Liver (tissue), 3 donors: Measurements from ENCODE around the gene BANP.

Experiments used
- CTCF ChIP-seq: fragments of 150-350 bp; IDR thresholded peaks from 2 replicates; pipeline ENCODE4 v1.5.1; 2017; ENCODE audit warnings: improper control_type of control experiment, low read depth, low read length; ENCODE audit not compliant: missing input control
- EGR1 ChIP-seq, 2 donors: IDR thresholded peaks; 2 replicates each; pipeline ENCODE4 v1.6.1; 2016 to 2018; ENCODE audit warnings: antibody characterized with exemption in 2 of 2, low read depth in 2 of 2
- FOXA1 ChIP-seq: IDR thresholded peaks from 2 replicates; pipeline ENCODE4 v1.6.1; 2016; ENCODE audit warnings: antibody characterized with exemption
- HNF4G ChIP-seq: IDR thresholded peaks from 2 replicates; pipeline ENCODE4 v1.6.1; 2016; ENCODE audit warnings: antibody characterized with exemption
- MAX ChIP-seq: IDR thresholded peaks from 2 replicates; pipeline ENCODE4 v1.6.1; 2016; ENCODE audit warnings: antibody characterized with exemption
- TAF1 ChIP-seq: conservative IDR thresholded peaks from 2 replicates; pipeline ENCODE4 v1.6.1; 2016; ENCODE audit warnings: antibody characterized with exemption, mild to moderate bottlenecking
- YY1 ChIP-seq: IDR thresholded peaks from 2 replicates; pipeline ENCODE4 v1.6.1; 2016; ENCODE audit warnings: antibody characterized with exemption, mild to moderate bottlenecking
- donor health status: healthy.
- donor health status: healthy.

GRCh38 chr16:88058136-88058535 is 106.9 kb downstream of the BANP start:
- TF ChIP-seq CTCF (no peak), YY1 (no peak), FOXA1 (no peak), TAF1 (no peak), MAX (no peak), HNF4G (no peak), EGR1 (IDR thresholded peaks at IDR 0.05; ENCODE audit: low read depth in 2 of 2) (no peak)
